GM21367 (cell line): ENCODE data around the gene TMEM117.
A peak's percentile ranks its signal among the peaks of the same experiment; 100 is the strongest.

Experiments
- ATAC-seq: cut with Tn5 transposase; IDR thresholded peaks from one replicate; pipeline ENCODE4 v1.9.1; 2021; ENCODE audit not compliant: unreplicated experiment

Gene TMEM117

DNA sequence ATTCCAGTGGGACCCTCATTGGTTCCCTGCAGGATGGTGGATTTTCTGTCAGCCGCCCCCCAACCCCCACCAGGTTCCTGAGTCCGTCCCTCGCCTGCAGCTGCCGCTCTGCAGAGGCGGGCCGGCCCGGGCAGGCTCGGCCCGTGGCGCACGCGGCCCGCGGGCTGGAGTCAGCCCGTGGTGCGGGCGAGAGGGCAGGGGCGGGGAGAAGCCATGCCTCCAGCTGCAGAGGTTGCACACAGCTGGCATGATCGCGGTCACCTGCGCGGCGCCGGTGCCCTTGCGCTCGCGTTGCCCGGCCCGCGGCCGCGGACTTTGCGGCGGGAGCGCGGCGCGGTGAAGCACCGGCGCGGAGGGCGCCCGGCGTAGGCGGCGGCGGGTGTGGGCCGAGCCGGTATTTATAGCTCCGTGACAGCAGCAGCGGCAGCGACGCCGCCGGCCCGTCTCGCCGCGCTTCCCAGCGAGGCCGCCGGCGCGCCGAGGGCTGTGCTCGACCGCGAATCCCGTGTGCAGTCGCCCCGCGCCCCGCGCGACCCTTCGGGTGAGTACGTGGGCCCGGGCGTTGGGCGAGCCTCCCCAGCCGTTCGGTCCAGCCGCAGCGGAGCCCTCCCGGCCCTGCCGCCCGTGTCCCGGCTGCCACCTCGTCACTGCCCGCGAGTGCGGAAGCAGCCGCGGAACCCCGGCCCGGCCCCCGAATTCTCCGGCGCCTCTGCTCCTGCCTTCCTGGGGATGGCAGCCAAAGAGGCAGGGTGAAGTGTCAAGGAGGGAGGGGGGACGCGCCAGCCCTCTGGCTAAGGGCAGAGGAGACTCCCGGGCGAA is at the start of gene TMEM117:
Gene TMEM117, plus strand, starts transcription at position 426 of the 819 bp plus-strand sequence.
- peak; percentile 79 for ATAC-seq

DNA sequence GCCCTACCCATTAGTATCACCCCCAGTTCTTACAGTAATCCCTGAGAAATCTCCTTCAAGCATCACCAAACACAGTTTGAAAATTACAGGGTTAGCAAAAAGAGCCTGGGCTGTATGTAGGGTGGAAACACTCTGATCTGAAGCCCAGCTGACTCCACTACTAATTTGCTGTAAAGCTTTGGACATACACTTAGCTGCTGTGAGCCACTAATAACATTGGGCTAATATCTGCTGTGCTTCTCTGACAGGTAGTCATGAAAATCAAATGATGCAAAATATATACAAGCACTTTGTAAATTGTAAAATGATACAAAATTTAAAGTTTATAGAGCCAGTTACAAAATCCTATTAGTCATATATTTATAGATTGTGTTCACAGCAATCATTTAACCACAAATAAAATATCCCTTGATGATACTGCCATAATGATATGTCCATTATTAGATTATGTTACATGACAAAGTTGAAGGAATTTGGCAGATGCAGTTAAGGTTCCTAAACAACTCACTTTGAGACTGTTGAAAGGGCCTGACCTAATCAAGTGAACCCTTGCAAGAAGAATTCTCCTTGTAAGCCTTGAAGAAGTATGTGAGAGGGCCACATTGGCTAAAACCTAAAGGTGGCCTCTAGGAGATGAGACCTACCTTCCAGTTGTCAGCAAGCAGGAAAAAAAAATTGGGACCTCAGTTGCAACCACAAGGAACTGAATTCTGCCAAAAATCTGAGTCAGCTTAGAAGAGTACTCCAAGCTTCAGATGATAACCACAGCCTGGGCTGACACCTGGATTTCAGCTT is 48.8 kb upstream of the TMEM117 start:
- no peak for ATAC-seq

DNA sequence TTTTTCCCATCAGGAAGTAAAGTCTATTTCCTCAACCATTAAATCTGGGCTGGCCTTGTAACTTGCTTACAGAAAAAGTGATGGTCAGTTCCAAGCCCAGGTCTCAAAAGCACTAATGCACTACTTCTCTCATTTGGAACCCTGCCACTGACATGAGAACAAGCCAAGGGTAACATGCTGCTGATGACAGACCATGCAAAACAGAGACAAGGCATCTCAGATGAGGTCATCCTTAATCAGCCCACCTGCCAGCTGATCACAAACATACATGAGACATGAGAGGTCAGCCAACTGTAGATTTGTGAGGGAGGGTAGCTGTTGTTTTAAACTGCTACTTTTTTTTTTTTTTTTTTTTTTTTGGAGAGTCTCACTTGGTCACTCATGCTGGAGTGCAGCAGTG is 45.9 kb upstream of the TMEM117 start:
- no peak for ATAC-seq

DNA sequence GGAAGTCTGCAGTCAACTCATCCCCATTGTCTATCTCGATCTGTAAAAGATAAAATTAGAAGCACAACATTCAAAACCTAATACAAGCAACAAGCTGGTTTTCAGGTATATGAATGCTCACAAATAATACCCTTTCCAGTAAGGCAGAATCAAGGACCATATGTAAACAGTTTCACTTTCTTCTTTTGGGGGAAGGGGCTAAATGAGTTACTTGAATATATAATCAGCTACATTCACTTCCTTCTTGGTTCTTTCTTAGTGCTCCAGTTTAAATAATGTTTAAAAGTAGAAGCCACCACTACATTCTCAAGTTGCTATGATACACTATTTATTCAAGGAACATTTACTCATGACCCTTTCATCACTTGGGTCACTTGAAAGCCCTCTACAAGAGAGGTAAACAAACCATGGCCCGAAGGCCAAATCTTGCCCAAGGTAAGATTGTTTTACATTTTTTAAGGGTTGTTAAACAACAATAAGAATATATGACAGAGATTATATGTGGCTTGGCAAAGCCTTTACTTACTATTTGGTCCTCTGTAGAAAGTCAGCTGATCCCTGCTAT is 40.1 kb upstream of the TMEM117 start:
- ATAC-seq, result no peak

DNA sequence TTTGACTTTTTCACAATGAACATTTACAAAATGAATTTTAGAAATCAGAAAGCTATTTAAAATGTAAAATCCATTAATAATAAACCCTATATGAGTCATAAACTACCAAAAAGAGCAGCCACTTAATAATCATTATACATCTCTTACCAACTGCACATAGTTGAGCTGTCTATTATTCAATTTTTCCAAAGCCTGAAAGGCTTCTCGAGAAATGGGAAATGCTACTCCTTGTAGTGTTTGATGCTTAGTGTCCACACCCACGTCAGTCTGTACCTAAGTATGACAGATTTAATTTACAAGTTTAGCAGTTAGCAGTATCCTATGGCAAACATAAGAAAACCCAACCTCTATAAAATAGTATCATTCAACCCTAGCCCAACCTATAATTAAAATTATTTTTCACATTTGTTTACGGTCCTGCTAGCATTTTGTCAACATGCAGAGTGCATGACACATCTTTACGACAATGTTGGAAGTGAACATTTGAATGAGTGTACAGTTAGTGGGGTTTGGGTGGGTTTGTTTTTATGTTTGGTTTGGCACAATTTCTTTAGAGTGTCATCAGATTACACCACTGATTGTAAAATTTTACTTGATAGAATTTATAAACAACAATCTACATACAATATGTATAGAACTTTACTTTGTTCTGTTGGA is 38.2 kb upstream of the TMEM117 start:
- no peak for ATAC-seq

DNA sequence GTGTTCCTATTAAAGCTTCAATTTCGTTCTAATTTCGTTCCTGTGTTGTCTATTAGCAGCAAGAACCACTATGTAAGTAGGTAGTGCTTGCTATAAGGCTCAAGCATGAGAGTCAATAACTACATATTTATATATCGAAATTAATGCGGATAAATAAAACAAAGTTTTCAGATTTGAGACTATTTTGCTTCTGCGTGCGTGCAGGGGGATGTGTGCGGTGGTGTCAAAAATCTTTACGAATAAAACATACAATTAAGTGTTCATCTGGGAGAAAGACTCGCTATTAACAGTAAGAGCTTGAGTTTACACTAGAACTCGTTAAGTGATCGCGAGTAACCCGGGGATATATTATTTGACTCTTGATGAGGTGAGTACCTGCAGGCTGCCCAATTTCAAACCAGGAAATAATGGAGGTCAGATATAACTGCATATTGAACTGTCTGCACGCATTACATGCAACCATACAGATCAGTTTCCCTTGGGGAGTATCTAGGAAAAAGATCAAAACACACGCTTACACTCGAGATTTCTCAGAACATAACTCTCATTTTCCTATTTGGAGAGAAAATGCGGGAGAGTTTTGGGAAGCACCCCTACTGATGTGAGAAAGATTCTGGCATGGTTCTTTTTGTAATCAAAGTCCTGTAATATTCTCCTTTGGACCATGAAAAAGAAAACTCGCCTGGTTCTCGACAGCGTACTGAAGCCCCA is 30.6 kb upstream of the TMEM117 start:
- no peak for ATAC-seq

DNA sequence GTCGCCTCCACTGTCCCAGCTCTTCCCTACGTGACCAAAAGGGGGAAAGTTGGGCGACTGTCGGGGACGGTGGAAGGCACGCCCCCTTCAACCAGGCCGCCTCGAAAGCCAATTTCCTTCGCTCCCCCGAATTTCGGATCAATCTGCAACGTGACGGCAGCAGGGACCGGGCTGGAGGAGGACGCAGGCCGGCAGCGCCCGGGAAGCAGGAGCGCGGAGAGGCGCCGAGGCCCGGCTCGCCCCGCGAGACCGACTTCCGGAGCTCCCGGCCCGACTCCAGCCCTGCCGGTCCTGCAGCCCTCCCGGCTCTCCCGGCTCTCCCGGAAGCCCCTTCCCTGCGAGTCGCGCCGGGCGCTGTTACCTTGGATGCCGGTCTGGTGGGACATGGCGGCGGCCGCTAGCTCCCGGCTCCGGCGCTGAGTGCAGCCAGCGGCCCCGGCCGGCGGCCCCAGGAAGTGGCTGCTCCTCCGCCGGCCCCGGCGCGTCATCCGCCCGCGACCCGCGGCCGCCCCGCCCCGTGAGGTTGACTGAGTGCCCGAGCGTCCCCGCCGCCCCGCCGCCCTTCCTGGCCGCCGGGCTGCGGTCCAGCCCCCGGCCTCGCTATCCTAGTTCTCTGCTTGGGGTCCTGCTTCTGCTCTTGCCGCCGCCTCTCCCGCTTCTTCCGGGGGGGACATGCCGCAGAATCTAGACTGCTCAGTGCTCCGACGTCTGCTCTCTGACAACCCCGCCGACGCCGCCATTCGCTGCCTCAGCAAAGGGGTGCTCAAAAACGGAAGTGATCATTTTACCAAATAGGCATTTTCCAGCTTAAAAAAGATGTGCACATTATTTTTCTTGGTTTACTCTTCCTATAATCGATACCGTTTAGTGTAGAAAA is 29.8 kb upstream of the TMEM117 start, which contains the start of gene TWF1:
Gene TWF1, minus strand, starts transcription at position 458 of the 877 bp plus-strand sequence. Its CDS starts 72 bp downstream, at position 386.
- ATAC-seq, result peak; percentile 92

DNA sequence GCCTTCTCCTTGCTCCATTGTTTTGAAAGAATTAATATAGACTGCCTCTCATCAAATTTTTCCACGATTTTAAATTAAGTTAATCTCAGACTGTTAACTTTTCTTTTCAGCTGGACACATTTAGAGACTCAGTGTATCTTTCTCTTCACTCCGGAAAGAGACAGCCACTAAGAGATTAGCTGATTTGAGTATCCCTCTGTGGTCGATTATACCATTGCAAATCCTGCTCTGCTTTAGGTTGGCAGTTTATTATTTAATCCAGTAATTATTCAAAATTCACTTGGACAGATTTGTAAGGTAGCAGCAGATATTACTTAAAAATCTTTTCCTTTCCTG is 29.2 kb upstream of the TMEM117 start:
- ATAC-seq, result no peak

DNA sequence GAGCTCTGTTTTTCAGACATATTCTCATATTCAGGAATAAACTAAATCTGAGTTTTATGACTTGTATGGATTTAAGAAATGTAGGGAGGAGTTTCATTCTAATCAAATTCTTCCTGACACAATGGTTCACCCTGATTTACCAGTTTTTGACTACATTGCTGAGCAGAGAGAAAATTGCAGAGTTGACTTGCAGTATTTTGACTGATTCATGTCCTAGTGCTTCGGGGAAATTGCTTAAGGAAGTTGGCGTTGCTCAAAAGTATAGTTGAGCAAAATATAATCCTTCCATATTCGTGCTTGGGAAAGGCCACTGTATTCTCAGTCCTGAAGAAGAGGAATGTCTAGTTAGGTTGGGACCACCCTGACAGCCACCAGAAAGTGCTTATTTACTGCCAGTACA is 28.5 kb upstream of the TMEM117 start:
- no peak for ATAC-seq

DNA sequence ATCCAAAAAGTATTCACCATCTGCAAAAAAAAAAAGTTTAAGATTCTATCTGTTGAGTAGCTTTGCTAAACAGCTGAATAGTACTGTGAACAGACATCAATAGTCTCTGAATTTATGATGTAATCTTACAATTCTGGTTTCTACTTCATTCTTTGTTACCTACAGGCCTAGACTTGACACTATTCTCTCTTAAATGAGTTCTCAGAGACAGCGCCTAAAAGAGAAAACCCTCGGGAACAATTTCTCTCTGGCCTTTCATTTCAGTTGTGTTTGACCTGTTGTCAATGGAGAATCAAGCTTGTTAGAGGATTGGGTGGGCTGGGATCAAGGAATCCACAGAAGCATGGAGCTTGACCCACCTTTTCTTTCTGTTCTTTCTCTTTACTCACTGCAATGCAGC is 23.8 kb upstream of the TMEM117 start:
- no peak for ATAC-seq

DNA sequence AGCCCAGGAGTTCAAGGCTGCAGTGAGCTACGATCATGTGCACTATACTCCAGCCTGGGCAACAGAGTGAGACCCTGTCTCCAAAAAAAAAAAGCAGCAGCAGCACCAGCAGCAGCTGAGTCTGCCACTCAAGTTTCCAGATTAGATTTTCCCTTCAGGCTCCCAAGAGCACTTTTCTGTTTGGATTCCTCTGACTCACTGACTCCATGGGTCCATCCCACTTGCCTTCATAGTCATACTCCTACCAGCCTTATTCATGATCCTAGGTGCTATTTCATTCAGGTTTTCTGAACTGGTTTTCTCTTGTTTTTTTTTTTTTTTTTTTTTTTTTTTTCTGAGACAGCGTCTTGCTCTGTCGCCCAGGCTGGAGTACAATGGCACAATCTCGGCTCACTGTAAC is 23.0 kb upstream of the TMEM117 start:
- no peak for ATAC-seq

DNA sequence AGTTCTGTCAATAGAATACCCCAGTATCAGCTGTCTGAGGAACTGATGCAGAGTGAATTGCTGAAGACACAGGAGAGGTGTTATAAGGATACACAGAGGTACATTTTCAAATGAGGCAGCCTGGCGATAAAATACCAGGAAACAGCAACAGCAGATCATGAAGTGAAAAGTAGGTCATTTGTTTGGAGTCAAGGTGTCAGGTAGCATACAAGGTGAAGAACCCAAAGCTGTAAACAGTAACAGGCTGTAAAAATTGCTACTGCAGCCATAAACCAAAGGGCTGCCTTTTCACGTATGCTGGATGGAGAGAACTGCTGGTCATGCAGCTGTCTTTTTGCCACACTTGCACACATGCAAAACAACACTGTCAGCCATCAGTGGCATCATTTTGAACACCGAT is 20.5 kb upstream of the TMEM117 start:
- ATAC-seq, result no peak

DNA sequence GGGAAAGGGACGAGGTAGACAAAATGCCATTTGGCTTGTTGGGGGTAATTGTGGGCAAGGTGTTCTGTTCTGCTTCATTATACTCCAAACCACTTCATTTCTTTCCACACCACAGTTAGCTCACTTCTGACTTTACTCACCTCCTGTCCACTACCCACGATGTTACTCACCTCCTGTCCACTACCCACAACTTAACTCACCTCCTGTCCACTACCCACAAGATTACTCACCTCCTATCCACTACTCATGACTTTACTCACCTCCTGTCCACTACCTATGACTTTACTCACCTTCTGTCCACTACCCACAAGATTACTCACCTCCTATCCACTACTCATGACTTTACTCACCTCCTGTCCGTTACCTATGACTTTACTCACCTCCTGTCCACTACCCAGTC is 19.7 kb upstream of the TMEM117 start:
- no peak for ATAC-seq

DNA sequence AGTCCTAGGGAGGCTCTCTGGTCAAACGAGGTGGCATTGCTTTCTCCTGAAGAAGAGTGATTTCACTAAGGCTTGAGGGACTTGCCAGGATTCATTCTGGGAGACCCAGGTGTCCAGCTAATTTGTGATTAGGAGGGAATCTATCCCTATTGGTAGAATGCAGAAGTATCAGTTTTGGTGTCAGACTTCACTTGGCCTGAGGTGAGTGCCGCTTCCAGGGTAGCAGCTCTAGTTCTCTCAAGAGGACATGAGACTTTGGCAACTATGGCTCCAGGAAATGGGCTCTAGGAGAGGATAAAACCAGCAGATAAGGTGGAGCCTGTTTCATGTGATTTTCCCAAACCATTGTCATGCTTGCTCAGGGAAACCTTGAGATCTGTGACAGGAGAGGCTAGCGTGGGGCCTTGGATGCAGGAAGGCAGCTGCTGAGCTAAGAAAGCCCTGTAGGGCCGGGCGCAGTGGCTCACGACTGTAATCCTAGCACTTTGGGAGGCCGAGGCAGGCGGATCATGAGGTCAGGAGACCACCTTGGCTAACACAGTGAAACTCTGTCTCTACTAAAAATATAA is 11.6 kb upstream of the TMEM117 start:
- ATAC-seq, result no peak

DNA sequence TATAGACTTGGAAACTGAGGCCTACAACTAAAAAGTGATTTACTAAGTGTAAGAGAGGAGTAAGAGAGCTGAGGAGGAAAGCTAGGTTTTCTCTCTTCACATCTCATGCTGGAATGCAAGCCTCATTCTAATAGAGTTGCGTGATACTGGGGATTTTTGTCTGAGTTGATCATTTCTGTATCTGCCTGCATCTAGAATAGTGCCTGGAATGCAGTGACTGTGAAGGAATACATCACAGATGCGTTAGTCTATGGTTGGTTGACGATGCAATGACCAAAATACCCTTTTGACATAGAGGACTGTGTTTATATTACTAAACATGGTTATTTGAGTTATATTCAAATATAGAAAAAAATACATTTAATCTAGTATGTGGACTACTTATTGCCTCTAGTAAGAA is 9.2 kb upstream of the TMEM117 start:
- no peak for ATAC-seq

DNA sequence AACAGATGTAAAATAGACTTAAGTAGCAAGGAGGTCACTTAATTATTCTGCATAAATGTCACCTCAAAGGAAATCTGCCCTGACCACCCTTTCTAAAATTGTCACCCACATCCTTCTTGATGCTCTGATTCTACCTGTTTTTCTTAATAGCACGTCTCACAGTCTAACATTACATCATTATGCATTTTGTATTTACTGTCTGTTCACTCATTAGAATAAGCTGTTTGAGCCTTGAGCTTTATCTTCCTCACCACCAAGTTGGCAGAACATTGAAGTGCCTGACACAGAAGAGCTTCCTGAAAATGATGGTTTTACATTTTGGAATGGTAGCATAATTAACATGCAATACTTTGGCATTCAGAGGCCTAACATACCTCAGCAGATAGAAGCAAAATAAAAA is 8.8 kb upstream of the TMEM117 start:
- no peak for ATAC-seq

DNA sequence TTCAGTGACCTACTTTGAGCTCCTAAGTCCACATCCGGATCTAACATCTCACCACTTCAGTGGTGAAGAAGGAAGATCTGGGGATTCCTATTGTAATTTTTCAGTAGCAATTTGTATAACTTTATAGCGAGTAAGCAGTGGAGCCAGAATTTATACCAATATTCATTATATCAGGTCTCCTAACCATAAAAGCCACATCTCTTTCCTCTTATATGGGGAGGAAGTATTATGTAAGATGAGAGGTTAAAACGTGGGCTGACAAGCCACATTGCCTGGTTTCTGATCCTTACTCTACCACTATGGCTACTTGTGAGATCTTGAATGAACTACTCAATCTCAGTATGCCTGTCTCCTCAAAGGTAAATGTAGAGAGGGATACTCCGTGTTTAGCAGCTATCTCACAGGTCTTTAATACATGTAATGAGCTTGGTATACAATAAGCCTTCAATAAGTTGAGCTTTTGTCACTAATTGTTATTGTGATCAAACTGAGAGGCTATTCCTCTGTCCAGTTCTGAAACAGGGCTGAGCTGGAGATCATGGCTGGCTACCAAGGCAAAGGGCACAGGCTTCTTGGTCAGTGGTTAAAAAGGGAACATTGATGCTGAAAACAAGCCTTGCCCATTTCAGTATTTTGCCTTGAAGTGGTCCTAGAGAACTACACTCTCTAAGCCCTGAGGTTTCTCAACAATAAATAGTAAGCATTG is 3.3 kb upstream of the TMEM117 start:
- no peak for ATAC-seq

DNA sequence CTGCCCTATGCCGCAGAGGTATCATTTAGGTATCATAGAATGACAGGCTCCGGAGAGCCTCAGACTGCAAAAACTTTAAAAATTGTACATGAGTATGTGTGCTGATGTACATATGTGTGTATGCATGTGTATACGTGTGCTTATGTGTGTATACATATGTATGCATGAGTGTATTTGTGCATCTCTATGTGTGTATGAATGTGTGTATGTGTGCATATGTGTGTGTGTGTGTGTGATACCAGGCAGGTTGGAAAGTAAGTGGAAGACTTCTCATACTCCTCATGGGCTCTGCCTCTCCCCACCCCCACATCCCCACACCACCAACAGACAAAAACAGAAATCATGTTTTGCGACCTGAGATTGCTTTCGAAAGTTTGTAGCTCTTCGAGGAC is 621 bp upstream of the TMEM117 start:
- ATAC-seq, result peak; percentile 2

DNA sequence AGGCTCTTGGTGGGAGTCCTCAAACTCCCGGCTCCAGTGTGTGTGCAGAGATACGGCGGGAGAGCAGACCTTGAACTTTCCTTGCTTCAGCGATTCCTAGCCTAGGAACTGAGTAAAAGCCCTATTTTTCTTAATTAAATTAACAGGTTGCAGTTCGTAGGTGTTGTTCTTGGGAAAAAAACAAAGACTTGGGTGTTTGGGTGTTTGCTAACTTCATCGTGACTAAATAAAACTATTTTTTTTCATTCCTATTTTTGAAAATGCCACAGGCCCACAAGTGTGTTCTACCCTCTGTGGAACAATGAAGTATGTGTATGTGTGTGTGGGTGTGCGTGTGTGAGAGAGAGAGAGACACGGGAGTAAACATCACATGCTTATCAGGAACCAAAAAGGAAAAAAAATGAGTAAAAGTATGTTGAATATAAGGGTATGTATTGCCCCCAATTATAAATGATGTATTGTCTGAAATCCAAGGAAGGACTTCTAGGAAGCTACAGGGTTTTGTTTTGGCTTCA is 651 bp downstream of the TMEM117 start:
- peak; percentile 22 for ATAC-seq
